Measurements from ENCODE around the gene SYTL3. TPM values are rescaled to one million over a fixed set of nuclear protein-coding genes. Genes with fewer than 3 reads are reported as not detected.

Gene SYTL3
- total and polyA plus RNA-seq, 10 of the 15 experiments (the other 5 are each of a cell fraction or from before 2014, with no cell fraction given): 3.3 to 12.1 (median 6.9) TPM

DNA sequence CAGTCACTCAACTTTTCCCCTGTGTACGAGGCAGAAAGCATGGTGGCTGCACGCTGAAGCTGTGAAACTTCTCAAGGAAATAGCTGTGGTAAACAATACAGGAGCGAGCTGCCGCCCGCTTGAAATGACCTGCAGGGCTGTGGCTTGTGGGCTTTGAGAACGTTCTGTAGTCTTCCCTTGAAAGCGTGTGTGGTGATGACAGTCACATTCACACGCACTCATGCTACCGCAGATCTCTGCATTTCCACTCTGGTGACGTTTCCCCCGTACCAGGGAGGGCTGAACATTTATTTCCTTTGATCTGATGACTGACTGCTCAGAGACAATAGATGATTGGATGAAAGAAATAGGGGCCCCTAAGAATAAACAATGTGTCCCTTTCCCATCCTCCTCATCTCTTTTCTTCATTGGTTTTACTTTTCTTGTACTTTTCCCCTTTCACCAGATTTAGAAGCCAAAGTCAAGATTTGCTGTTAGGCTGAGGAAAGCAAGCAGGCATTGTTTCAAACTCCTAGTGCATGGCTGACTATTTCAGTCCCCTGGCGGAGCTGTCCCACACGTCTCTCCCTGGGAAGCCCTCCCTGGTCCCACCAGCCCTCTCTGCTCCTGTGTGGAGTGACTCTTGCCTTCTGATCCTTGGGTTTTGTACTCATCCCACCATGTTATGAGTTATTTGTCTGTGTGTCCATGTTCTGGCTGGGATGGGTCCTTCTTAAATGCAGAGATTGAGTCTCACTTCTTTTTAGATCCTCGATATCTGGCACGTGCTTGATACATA, 3.9 kb downstream of the SYTL3 start (continued):
- no peak for TF ChIP-seq HCFC1 (IDR thresholded peaks at IDR 0.05; ENCODE audit: low read length)
- TF ChIP-seq, protein P1, sequence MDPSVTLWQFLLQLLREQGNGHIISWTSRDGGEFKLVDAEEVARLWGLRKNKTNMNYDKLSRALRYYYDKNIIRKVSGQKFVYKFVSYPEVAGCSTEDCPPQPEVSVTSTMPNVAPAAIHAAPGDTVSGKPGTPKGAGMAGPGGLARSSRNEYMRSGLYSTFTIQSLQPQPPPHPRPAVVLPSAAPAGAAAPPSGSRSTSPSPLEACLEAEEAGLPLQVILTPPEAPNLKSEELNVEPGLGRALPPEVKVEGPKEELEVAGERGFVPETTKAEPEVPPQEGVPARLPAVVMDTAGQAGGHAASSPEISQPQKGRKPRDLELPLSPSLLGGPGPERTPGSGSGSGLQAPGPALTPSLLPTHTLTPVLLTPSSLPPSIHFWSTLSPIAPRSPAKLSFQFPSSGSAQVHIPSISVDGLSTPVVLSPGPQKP (IDR thresholded peaks at IDR 0.05; ENCODE audit: low read depth, low read length): no peak

- H2AFZ ChIP-seq (ENCODE audit: control insufficient read depth, low read depth, low read length): no peak overlapping the region
- RAD21 ChIA-PET (ENCODE audit: unreplicated experiment): interaction anchor here (1.0 to 3.3 kb wide), 2 partner anchors 10 to 37 kb away, joined by 4 to 9 read pairs; partner anchors contain the start of gene DYNLT1
- CTCF ChIA-PET: interaction anchor here (1.5 to 10.4 kb wide), 2 partner anchors 10 to 36 kb away, joined by 5 to 72 read pairs; partner anchors contain the start of gene DYNLT1
- ATAC-seq: no peak
- SMC1A ChIA-PET (ENCODE audit: uncharacterized antibody, unreplicated experiment): interaction anchor here (2.0 kb wide), 1 partner anchor 10 kb away, joined by 15 read pairs; the partner anchor contains the start of gene DYNLT1
- H3K36me3 ChIP-seq (ENCODE audit: control insufficient read depth in 2 of 2, insufficient read depth in 2 of 2, low read length in 1 of 2): no peaks in the 10 kb centered on the region
- H3K4me1 ChIP-seq (ENCODE audit: control insufficient read depth, insufficient read depth, low read length): peaks cover 23% of the 10 kb centered on the region
- 85% methylated on average over 6 of the region's 6 CpGs for WGBS (ENCODE audit: insufficient coverage, insufficient replicate concordance, low lambda C conversion rate, missing lambda C conversion rate)
- BruUV-seq (replicated peaks): no TSS peak
- no peak overlapping the region for H3K27ac ChIP-seq (ENCODE audit: control insufficient read depth, insufficient read depth)
- no peak overlapping the region for H3K9ac ChIP-seq (ENCODE audit: control insufficient read depth, insufficient read depth, low read length)
- no peaks in the 10 kb centered on the region for H3K27me3 ChIP-seq (replicated peaks in 1 of 2; ENCODE audit: control insufficient read depth in 2 of 2, insufficient read depth in 2 of 2, low read length in 1 of 2)
- intact Hi-C loops (cut with micrococcal nuclease; ENCODE audit: unreplicated experiment): loop anchor here (5.0 kb wide), 2 partner anchors 463 to 892 kb away; no protein-coding TSS in a partner anchor
- H3K4me3 ChIP-seq: no peak overlapping the region
- H3K4me2 ChIP-seq (ENCODE audit: control insufficient read depth, insufficient read depth): peak overlapping the region; percentile 70; the same call in 1 of the 2 replicates
- DNase-seq (ENCODE audit: low read depth, low spot score): no peak
- in situ Hi-C loops (cut with MboI): no loop called here
- POLR2A ChIA-PET: interaction anchor here (2.6 kb wide), 1 partner anchor 10 kb away, joined by 20 read pairs; the partner anchor contains the start of gene DYNLT1
- H3K79me2 ChIP-seq (ENCODE audit: control insufficient read depth, insufficient read depth, low read length): no peaks in the 10 kb centered on the region
- FAIRE-seq: no peak
- H3K9me3 ChIP-seq (replicated peaks; ENCODE audit: control insufficient read depth, insufficient read depth, low read length): no peaks in the 10 kb centered on the region
- H4K20me1 ChIP-seq (ENCODE audit: control insufficient read depth, insufficient read depth): no peaks in the 10 kb centered on the region
- TF ChIP-seq SIX5 (IDR thresholded peaks at IDR 0.05; ENCODE audit: low read depth, low read length, severe bottlenecking) (no peak), JUND (IDR thresholded peaks at IDR 0.05; ENCODE audit: low read depth, low read length) (no peak), SMAD5 (IDR thresholded peaks at IDR 0.05; ENCODE audit: low read depth) (no peak), HDAC2 (IDR thresholded peaks at IDR 0.05) (no peak), RAD51 (IDR thresholded peaks at IDR 0.05) (no peak), POU2F2 (IDR thresholded peaks at IDR 0.05; ENCODE audit: borderline replicate concordance, low read depth, low read length) (no peak), STAT1 (conservative IDR thresholded peaks at IDR 0.05) (no peak), RB1 (IDR thresholded peaks at IDR 0.05; ENCODE audit: borderline replicate concordance) (no peak), SMAD1 (IDR thresholded peaks at IDR 0.05; ENCODE audit: low read depth, partially characterized antibody) (no peak), NFYA (IDR thresholded peaks at IDR 0.05; ENCODE audit: borderline replicate concordance, low read depth, low read length) (no peak), ZZZ3 (IDR thresholded peaks at IDR 0.05; ENCODE audit: control insufficient read depth, insufficient read length, low read depth) (no peak)
- TF ChIP-seq, protein P2, sequence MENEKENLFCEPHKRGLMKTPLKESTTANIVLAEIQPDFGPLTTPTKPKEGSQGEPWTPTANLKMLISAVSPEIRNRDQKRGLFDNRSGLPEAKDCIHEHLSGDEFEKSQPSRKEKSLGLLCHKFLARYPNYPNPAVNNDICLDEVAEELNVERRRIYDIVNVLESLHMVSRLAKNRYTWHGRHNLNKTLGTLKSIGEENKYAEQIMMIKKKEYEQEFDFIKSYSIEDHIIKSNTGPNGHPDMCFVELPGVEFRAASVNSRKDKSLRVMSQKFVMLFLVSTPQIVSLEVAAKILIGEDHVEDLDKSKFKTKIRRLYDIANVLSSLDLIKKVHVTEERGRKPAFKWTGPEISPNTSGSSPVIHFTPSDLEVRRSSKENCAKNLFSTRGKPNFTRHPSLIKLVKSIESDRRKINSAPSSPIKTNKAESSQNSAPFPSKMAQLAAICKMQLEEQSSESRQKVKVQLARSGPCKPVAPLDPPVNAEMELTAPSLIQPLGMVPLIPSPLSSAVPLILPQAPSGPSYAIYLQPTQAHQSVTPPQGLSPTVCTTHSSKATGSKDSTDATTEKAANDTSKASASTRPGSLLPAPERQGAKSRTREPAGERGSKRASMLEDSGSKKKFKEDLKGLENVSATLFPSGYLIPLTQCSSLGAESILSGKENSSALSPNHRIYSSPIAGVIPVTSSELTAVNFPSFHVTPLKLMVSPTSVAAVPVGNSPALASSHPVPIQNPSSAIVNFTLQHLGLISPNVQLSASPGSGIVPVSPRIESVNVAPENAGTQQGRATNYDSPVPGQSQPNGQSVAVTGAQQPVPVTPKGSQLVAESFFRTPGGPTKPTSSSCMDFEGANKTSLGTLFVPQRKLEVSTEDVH (IDR thresholded peaks at IDR 0.05; ENCODE audit: low read depth, partially characterized antibody): no peak
- TF ChIP-seq, protein P3, sequence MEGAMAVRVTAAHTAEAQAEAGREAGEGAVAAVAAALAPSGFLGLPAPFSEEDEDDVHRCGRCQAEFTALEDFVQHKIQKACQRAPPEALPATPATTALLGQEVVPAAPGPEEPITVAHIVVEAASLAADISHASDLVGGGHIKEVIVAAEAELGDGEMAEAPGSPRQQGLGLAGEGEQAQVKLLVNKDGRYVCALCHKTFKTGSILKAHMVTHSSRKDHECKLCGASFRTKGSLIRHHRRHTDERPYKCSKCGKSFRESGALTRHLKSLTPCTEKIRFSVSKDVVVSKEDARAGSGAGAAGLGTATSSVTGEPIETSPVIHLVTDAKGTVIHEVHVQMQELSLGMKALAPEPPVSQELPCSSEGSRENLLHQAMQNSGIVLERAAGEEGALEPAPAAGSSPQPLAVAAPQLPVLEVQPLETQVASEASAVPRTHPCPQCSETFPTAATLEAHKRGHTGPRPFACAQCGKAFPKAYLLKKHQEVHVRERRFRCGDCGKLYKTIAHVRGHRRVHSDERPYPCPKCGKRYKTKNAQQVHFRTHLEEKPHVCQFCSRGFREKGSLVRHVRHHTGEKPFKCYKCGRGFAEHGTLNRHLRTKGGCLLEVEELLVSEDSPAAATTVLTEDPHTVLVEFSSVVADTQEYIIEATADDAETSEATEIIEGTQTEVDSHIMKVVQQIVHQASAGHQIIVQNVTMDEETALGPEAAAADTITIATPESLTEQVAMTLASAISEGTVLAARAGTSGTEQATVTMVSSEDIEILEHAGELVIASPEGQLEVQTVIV (IDR thresholded peaks at IDR 0.05; ENCODE audit: borderline replicate concordance, partially characterized antibody): no peak
These were observed 4.6 kb downstream of the SYTL3 start for GRCh38 chr6:158654498-158654897.

All from GM12878 (cell line).